Endodermal cell (in vitro differentiated cells): ENCODE measurements around the gene ITGAD. TPM values are rescaled to one million over a fixed set of nuclear protein-coding genes. Genes with fewer than 3 reads are reported as not detected.

Experiments used
- DNase-seq: peaks from one replicate; pipeline ENCODE4 v3.0.0-alpha.2; 2017
- H3K27ac ChIP-seq: 2 replicates; pipeline ENCODE4 v1.5.1; 2013; ENCODE audit warnings: mild to moderate bottlenecking, low read depth, low read length, moderate library complexity
- H3K27me3 ChIP-seq: 2 replicates; pipeline ENCODE4 v1.6.1; 2013; ENCODE audit warnings: mild to moderate bottlenecking, low read length, moderate library complexity; ENCODE audit not compliant: insufficient read depth, control insufficient read depth, poor library complexity, severe bottlenecking
- H3K36me3 ChIP-seq: 2 replicates; pipeline ENCODE4 v1.7.0; 2013; ENCODE audit warnings: mild to moderate bottlenecking, low read length, moderate library complexity; ENCODE audit not compliant: control insufficient read depth, insufficient read depth
- H3K4me1 ChIP-seq: one replicate; pipeline ENCODE4 v1.7.0; 2013; ENCODE audit warnings: low read length; ENCODE audit not compliant: control insufficient read depth, insufficient read depth
- H3K4me3 ChIP-seq: 2 replicates; pipeline ENCODE4 v1.5.1; 2013; ENCODE audit warnings: mild to moderate bottlenecking, low read length, moderate library complexity
- H3K9ac ChIP-seq: 2 replicates; pipeline ENCODE4 v1.6.1; 2013; ENCODE audit warnings: mild to moderate bottlenecking, low read length, moderate library complexity; ENCODE audit not compliant: poor library complexity, severe bottlenecking; ENCODE audit errors: extremely low read depth
- H3K9me3 ChIP-seq: 2 replicates; pipeline ENCODE4 v1.6.1; 2013; ENCODE audit warnings: mild to moderate bottlenecking, low read length, moderate library complexity; ENCODE audit not compliant: control insufficient read depth
- H3K27ac Mint-ChIP-seq: 2 replicates; pipeline ENCODE4 v1.8.0; 2020; ENCODE audit warnings: mixed read lengths
- H3K27me3 Mint-ChIP-seq: 2 replicates; pipeline ENCODE4 v1.8.0; 2021; ENCODE audit warnings: mild to moderate bottlenecking, mixed read lengths; ENCODE audit not compliant: insufficient read depth
- H3K36me3 Mint-ChIP-seq: 2 replicates; pipeline ENCODE4 v1.8.0; 2020; ENCODE audit warnings: low read depth, mixed read lengths
- H3K4me1 Mint-ChIP-seq: 2 replicates; pipeline ENCODE4 v1.8.0; 2020; ENCODE audit warnings: mixed read lengths
- H3K4me3 Mint-ChIP-seq: 2 replicates; pipeline ENCODE4 v1.8.0; 2020; ENCODE audit warnings: mild to moderate bottlenecking, moderate library complexity, mixed read lengths
- H3K9me3 Mint-ChIP-seq: 2 replicates; pipeline ENCODE4 v1.8.0; 2020; ENCODE audit warnings: mild to moderate bottlenecking, mixed read lengths
- WGBS, 2 experiments: methylation state at CpG; one replicate each; pipeline versions ENCODE4 v1.1.5 to v1.1.7; 2013; ENCODE audit warnings: missing lambda C conversion rate in 2 of 2, mixed read lengths in 1 of 2; ENCODE audit not compliant: insufficient coverage in 1 of 2, insufficient read length in 1 of 2; 5-methylcytosine and 5-hydroxymethylcytosine counted together
- total RNA-seq, 2 donors: library from RNA; stranded (reverse); fragmentation: NEBNext Ultra II Directional in 1 of 2; extraction: Animal tissue kit (Norgen Biotek cat#: 25700) in 1 of 2; gene quantifications; 2 replicates in 1 of 2; 3 replicates in 1 of 2; pipeline ENCODE4 v1.2.1, GENCODE V29; 2021
- TF ChIP-seq, protein P1 (sequence below): fragments of 200-600 bp; sonication (generic); conservative IDR thresholded peaks from 2 replicates; pipeline ENCODE4 v1.5.0; 2021; ENCODE audit warnings: antibody characterized with exemption, mild to moderate bottlenecking

Gene ITGAD
- total RNA-seq, 2 donors from 2014 or later: not detected

GRCh38 chr16:31461921-31462804 lies 69.0 kb downstream of the ITGAD start:
- peaks cover 19% of the 10 kb centered on the region for H3K36me3 ChIP-seq
- TF ChIP-seq, protein P1, sequence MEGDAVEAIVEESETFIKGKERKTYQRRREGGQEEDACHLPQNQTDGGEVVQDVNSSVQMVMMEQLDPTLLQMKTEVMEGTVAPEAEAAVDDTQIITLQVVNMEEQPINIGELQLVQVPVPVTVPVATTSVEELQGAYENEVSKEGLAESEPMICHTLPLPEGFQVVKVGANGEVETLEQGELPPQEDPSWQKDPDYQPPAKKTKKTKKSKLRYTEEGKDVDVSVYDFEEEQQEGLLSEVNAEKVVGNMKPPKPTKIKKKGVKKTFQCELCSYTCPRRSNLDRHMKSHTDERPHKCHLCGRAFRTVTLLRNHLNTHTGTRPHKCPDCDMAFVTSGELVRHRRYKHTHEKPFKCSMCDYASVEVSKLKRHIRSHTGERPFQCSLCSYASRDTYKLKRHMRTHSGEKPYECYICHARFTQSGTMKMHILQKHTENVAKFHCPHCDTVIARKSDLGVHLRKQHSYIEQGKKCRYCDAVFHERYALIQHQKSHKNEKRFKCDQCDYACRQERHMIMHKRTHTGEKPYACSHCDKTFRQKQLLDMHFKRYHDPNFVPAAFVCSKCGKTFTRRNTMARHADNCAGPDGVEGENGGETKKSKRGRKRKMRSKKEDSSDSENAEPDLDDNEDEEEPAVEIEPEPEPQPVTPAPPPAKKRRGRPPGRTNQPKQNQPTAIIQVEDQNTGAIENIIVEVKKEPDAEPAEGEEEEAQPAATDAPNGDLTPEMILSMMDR: no peak
- no peak overlapping the region for H3K9ac ChIP-seq
- Mint-ChIP-seq H3K27ac (no peak overlapping the region), H3K4me1 (peaks cover 2% of the 10 kb centered on the region), H3K4me3 (no peak overlapping the region), H3K36me3 (peaks cover 29% of the 10 kb centered on the region), H3K27me3 (no peaks in the 10 kb centered on the region), H3K9me3 (no peaks in the 10 kb centered on the region)
- H3K27me3 ChIP-seq: no peaks in the 10 kb centered on the region
- WGBS, 2 experiments: 95 to 98% methylated on average over 21 to 35 of the region's 35 CpGs
- H3K4me3 ChIP-seq: no peak overlapping the region
- DNase-seq: no peak
- no peaks in the 10 kb centered on the region for H3K9me3 ChIP-seq
- H3K27ac ChIP-seq: no peak overlapping the region
- H3K4me1 ChIP-seq: no peaks in the 10 kb centered on the region

DNA sequence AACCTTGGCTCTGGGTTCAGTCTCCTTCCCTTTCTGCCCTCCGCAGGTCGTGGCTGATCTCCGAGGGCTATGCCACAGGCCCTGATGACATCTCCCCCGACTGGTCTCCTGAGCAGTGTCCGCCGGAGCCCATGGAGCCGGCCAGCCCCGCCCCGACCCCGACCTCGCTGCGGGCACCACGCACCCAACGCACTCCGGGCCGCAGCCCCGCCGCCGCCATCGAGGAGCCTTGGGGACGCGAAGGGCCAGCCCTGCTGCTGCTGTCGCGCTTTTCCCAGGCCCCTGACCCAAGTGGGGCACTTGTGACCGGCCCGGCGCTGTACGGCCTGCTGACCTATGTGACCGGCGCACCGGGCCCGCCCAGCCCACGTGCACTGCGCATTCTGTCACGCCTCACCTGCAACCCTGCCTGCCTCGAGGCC lies 71.2 kb downstream of the ITGAD start:
- peaks cover 2% of the 10 kb centered on the region for H3K4me1 Mint-ChIP-seq
- Histone ChIP-seq H3K9me3 (no peaks in the 10 kb centered on the region), H3K36me3 (peaks cover 16% of the 10 kb centered on the region), H3K27ac (no peak overlapping the region), H3K9ac (no peak overlapping the region), H3K4me1 (no peaks in the 10 kb centered on the region), H3K27me3 (no peaks in the 10 kb centered on the region), H3K4me3 (no peak overlapping the region)
- no peak overlapping the region for H3K4me3 Mint-ChIP-seq
- no peaks in the 10 kb centered on the region for H3K9me3 Mint-ChIP-seq
- H3K27ac Mint-ChIP-seq: no peak overlapping the region
- 95 to 96% methylated on average over 20 to 36 of the region's 36 CpGs for WGBS, 2 experiments
- TF ChIP-seq, protein P1: no peak
- no peaks in the 10 kb centered on the region for H3K27me3 Mint-ChIP-seq
- DNase-seq: no peak
- peaks cover 32% of the 10 kb centered on the region for H3K36me3 Mint-ChIP-seq

GRCh38 chr16:31464781-31465260 lies 71.7 kb downstream of the ITGAD start:
- peaks cover 32% of the 10 kb centered on the region for H3K36me3 Mint-ChIP-seq
- Histone ChIP-seq H3K9me3 (no peaks in the 10 kb centered on the region), H3K4me3 (no peak overlapping the region), H3K27me3 (no peaks in the 10 kb centered on the region), H3K27ac (no peak overlapping the region), H3K4me1 (no peaks in the 10 kb centered on the region), H3K9ac (no peak overlapping the region), H3K36me3 (peaks cover 16% of the 10 kb centered on the region)
- no peaks in the 10 kb centered on the region for H3K9me3 Mint-ChIP-seq
- no peak for DNase-seq
- H3K4me1 Mint-ChIP-seq: peaks cover 2% of the 10 kb centered on the region
- no peak overlapping the region for H3K27ac Mint-ChIP-seq
- WGBS, 2 experiments: 94 to 95% methylated on average over 15 to 17 of the region's 17 CpGs
- TF ChIP-seq, protein P1: no peak
- H3K4me3 Mint-ChIP-seq: no peak overlapping the region
- H3K27me3 Mint-ChIP-seq: no peaks in the 10 kb centered on the region
